BJ (cell line): Measurements from ENCODE around the gene CIBAR2. TPM values are rescaled to one million over a fixed set of nuclear protein-coding genes. Genes with fewer than 3 reads are reported as not detected.

Experiments used
- CTCF ChIA-PET: fragments of 350-600 bp; formaldehyde crosslinking; extraction: SDS; loops from one replicate; lab custom pipeline; 2021; ENCODE audit warnings: antibody characterized with exemption, inconsistent platforms; lab: Yijun Ruan, JAX
- POLR2A ChIA-PET: fragments of 300-600 bp; sonication (Branson Sonifier 250); formaldehyde crosslinking; extraction: SDS; loops from one replicate; lab custom pipeline; 2021; ENCODE audit warnings: antibody characterized with exemption; lab: Charles Lee
- DNase-seq: peaks from one replicate; pipeline ENCODE4 v3.0.0-alpha.2; 2011; ENCODE audit warnings: low read depth
- H3K27me3 ChIP-seq: 2 replicates; pipeline ENCODE4 v1.6.0; 2011; ENCODE audit warnings: low read length; ENCODE audit not compliant: control insufficient read depth, insufficient read depth
- H3K36me3 ChIP-seq: 2 replicates; pipeline ENCODE4 v1.5.1; 2011; ENCODE audit warnings: low read length; ENCODE audit not compliant: control insufficient read depth, insufficient read depth
- H3K4me3 ChIP-seq: 2 replicates; pipeline ENCODE4 v1.5.1; 2011; ENCODE audit warnings: low read depth, mild to moderate bottlenecking, control low read depth, low read length
- polyA plus RNA-seq: library from polyadenylated mRNA; depleted of rRNA; stranded (reverse); fragments of >200 nt; gene quantifications from 2 replicates; pipeline ENCODE4 v1.2.3, GENCODE V29; 2011
- TF ChIP-seq, protein P1 (sequence below): IDR thresholded peaks from 2 replicates; pipeline ENCODE4 v1.5.1; 2011; ENCODE audit warnings: low read depth, mild to moderate bottlenecking, control low read depth, inconsistent platforms, low read length, moderate library complexity; ENCODE audit not compliant: insufficient read depth

The CIBAR2 gene
- polyA plus RNA-seq, 1 experiment: 0.05 TPM

DNA sequence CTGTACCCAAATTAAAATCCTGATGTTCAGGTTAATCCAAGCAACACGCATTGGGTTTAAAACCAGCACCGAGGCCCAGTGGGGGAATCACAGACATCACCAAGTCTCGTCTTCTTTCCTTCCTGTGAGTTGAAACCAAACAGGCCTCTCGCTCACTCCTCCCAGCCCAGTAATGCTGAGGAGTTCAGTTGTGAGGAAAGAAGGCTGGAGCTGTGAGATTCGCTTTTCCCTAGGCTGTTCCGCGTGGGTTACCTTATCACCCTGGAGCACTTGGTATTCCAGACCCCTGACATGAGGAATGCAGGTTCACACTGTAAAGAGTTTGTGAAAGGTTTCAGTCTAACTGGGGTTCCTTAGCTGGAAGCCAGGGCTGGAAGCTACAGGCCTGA lies 20.8 kb downstream of the CIBAR2 start:
- ChIA-PET CTCF (interaction anchor here (1.3 to 1.4 kb wide), 3 partner anchors 9 to 120 kb away, joined by 3 to 5 read pairs (median 4); no protein-coding TSS in a partner anchor), POLR2A (no interaction called here)
- no peak overlapping the region for H3K4me3 ChIP-seq
- H3K36me3 ChIP-seq: no peaks in the 10 kb centered on the region
- no peak for DNase-seq
- TF ChIP-seq, protein P1, sequence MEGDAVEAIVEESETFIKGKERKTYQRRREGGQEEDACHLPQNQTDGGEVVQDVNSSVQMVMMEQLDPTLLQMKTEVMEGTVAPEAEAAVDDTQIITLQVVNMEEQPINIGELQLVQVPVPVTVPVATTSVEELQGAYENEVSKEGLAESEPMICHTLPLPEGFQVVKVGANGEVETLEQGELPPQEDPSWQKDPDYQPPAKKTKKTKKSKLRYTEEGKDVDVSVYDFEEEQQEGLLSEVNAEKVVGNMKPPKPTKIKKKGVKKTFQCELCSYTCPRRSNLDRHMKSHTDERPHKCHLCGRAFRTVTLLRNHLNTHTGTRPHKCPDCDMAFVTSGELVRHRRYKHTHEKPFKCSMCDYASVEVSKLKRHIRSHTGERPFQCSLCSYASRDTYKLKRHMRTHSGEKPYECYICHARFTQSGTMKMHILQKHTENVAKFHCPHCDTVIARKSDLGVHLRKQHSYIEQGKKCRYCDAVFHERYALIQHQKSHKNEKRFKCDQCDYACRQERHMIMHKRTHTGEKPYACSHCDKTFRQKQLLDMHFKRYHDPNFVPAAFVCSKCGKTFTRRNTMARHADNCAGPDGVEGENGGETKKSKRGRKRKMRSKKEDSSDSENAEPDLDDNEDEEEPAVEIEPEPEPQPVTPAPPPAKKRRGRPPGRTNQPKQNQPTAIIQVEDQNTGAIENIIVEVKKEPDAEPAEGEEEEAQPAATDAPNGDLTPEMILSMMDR: no peak
- H3K27me3 ChIP-seq: peaks cover 2% of the 10 kb centered on the region; the same call in 1 of the 2 replicates

- POLR2A ChIA-PET: no interaction called here
- no peak for DNase-seq
- CTCF ChIA-PET: interaction anchor here (1.3 to 1.4 kb wide), 3 partner anchors 10 to 120 kb away, joined by 3 to 5 read pairs (median 4); no protein-coding TSS in a partner anchor
Observed at GRCh38 chr16:85090873-85091521, 21.3 kb downstream of the CIBAR2 start.

GRCh38 chr16:85090181-85090580 lies 22.1 kb downstream of the CIBAR2 start:
- no peak for DNase-seq
- TF ChIP-seq, protein P1: no peak
- H3K36me3 ChIP-seq: no peaks in the 10 kb centered on the region
- no peaks in the 10 kb centered on the region; the same call in 1 of the 2 replicates for H3K27me3 ChIP-seq
- POLR2A ChIA-PET: no interaction called here
- CTCF ChIA-PET: interaction anchor here (1.3 kb wide), 1 partner anchor 25 kb away, joined by 5 read pairs; no protein-coding TSS in a partner anchor
- H3K4me3 ChIP-seq: no peak overlapping the region

More at GRCh38 chr16:85090873-85091521, 21.3 kb downstream of the CIBAR2 start:
- TF ChIP-seq, protein P1: no peak
- Histone ChIP-seq H3K4me3 (no peak overlapping the region), H3K27me3 (no peaks in the 10 kb centered on the region; the same call in 1 of the 2 replicates), H3K36me3 (no peaks in the 10 kb centered on the region)

DNA sequence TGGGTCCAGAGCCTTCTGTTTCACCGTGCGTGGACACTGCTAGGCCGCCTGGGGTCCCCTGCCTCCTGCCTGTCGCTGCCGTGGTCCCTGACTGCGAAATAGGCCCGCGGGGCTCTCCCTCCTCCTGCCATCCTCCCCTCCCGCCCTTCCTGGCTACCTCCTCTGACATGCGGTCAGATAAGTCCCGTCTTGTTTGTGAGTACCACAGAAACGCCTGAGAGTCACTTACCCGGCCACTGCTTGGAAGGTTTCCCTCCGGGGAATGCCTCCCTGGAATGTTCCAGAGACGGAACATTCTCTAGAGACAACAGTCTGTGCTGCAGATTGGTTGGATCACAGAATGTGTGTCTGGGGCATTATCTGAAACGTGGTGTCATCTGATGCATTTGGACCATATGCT lies 22.7 kb downstream of the CIBAR2 start:
- TF ChIP-seq, protein P1: no peak
- ChIA-PET POLR2A (no interaction called here), CTCF (no interaction called here)
- H3K27me3 ChIP-seq: no peaks in the 10 kb centered on the region; the same call in 1 of the 2 replicates
- no peaks in the 10 kb centered on the region for H3K36me3 ChIP-seq
- H3K4me3 ChIP-seq: no peak overlapping the region
- DNase-seq: peak; percentile 10

DNA sequence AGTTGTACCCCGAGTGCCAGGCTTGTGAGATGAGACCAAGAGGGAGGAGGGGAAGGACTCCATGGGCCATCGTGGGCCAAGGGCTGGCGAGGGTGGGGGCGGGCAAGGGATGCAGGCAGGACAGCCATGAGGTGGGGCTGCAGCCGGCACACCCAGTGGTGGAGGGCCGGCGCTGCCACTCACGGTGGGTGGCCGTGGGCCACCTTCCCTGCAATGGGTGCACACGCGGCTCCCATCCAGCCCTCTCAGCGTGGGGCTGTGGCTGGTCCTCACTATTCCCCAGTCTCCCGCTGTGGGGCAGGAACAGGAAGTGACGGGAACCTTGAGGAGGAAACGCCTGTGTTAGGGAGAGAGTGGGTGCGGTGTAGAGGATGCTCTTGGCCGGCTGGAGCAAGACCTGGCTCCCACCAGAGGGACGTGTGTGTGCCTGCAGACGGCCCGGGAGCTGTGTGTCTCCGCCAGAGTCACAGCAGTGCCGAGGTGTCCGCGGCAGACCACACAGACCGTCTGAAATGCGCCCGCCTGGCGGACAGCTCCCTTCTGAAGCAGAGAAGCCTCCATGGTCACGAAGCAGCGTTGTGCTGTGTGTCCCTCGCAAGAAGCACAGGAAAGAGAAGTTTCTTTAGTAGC lies 23.6 kb downstream of the CIBAR2 start:
- H3K27me3 ChIP-seq: no peaks in the 10 kb centered on the region; the same call in 1 of the 2 replicates
- DNase-seq: no peak
- CTCF ChIA-PET: no interaction called here
- H3K4me3 ChIP-seq: no peak overlapping the region
- H3K36me3 ChIP-seq: no peaks in the 10 kb centered on the region
- POLR2A ChIA-PET: no interaction called here
- TF ChIP-seq, protein P1: no peak
